MM.1S (cell line): ENCODE measurements around the gene PIP5K1A.

Source experiments
- CTCF ChIP-seq: fragments of 300-600 bp; sonication (generic); IDR thresholded peaks from 2 replicates; pipeline ENCODE4 v1.5.1; 2016; ENCODE audit warnings: antibody characterized with exemption, low read length, mixed read lengths
- EZH2phosphoT487 ChIP-seq: fragments of 300-600 bp; sonication (generic); IDR thresholded peaks from 2 replicates; pipeline ENCODE4 v1.6.1; 2018; ENCODE audit warnings: antibody characterized with exemption, low read length

GRCh38 chr1:151259351-151259750 is 61.0 kb downstream of the PIP5K1A start:
- no peak for TF ChIP-seq CTCF
- no peak for TF ChIP-seq EZH2phosphoT487
